Measurements from ENCODE around the gene TBC1D22A.

- TF ChIP-seq CTCF (IDR thresholded peaks at IDR 0.05) (no peak), POLR2A (IDR thresholded peaks at IDR 0.05) (no peak)
Measured at GRCh38 chr22:46925818-46926217, 163.4 kb downstream of the TBC1D22A start.

Data from heart left ventricle (tissue), 13 donors.